ENCODE measurements around the gene KIRREL3.
A peak's percentile ranks its signal among the peaks of the same experiment; 100 is the strongest.

KIRREL3 gene

GRCh38 chr11:126406368-126406767 lies 594.2 kb downstream of the KIRREL3 start:
- Histone ChIP-seq H3K14ac (ENCODE audit: low read length) (no peak overlapping the region), H3K18ac (ENCODE audit: low read length) (no peak overlapping the region), H3K4me3 (ENCODE audit: low read length in 2 of 2) (no peak overlapping the region), H2BK5ac (ENCODE audit: low read length) (no peak overlapping the region), H3K27me3 (ENCODE audit: control insufficient read depth in 3 of 3, insufficient read depth in 3 of 3, low read depth in 1 of 3, low read length in 3 of 3) (no peaks in the 10 kb centered on the region), H4K8ac (ENCODE audit: low read depth, low read length) (no peak overlapping the region), H2BK120ac (ENCODE audit: low read depth, low read length) (no peak overlapping the region), H3K4me1 (ENCODE audit: control insufficient read depth in 2 of 2, insufficient read depth in 1 of 2, low read depth in 1 of 2, low read length in 2 of 2) (peaks cover 3 to 18% of the 10 kb centered on the region in 2 donors), H3K79me1 (ENCODE audit: low read depth, low read length) (peaks cover 3% of the 10 kb centered on the region), H2BK15ac (ENCODE audit: low read length) (no peak overlapping the region), H4K91ac (ENCODE audit: low read depth, low read length, poor library complexity) (no peak overlapping the region), H3K27ac (replicated peaks; ENCODE audit: low read length) (no peak overlapping the region), H3K4ac (ENCODE audit: low read length) (no peak overlapping the region), H3K4me2 (ENCODE audit: insufficient read depth, low read length, poor library complexity, severe bottlenecking) (no peak overlapping the region), H3K9me3 (replicated peaks in 1 of 2; ENCODE audit: control insufficient read depth in 2 of 2, insufficient read depth in 1 of 2, low read depth in 1 of 2, low read length in 2 of 2) (no peaks in the 10 kb centered on the region), H2BK12ac (ENCODE audit: low read length) (no peak overlapping the region), H3K36me3 (replicated peaks in 1 of 2; ENCODE audit: control insufficient read depth in 2 of 2, insufficient read depth in 2 of 2, low read length in 2 of 2) (peaks cover 19 to 28% of the 10 kb centered on the region in 2 donors), H3K23ac (ENCODE audit: low read depth, low read length, poor library complexity) (no peak overlapping the region), H2AFZ (ENCODE audit: low read length) (no peak overlapping the region), H2AK5ac (ENCODE audit: low read depth, low read length) (no peak overlapping the region), H3K9ac (ENCODE audit: low read depth, low read length, poor library complexity) (no peak overlapping the region)
- no CpG with 5 or more reads among the region's 8 CpGs for WGBS, 2 donors (ENCODE audit: extremely low coverage in 2 of 2, insufficient read length in 2 of 2, insufficient replicate concordance in 1 of 2)
- no peak for DNase-seq (ENCODE audit: low spot score)

- Histone ChIP-seq H4K8ac (ENCODE audit: low read depth, low read length) (no peak overlapping the region), H3K27me3 (ENCODE audit: control insufficient read depth in 3 of 3, insufficient read depth in 3 of 3, low read depth in 1 of 3, low read length in 3 of 3) (no peaks in the 10 kb centered on the region), H2AK5ac (ENCODE audit: low read depth, low read length) (no peak overlapping the region), H3K9me3 (replicated peaks in 1 of 2; ENCODE audit: control insufficient read depth in 2 of 2, insufficient read depth in 1 of 2, low read depth in 1 of 2, low read length in 2 of 2) (no peaks in the 10 kb centered on the region), H3K23ac (ENCODE audit: low read depth, low read length, poor library complexity) (no peak overlapping the region), H3K4me1 (ENCODE audit: control insufficient read depth in 2 of 2, insufficient read depth in 1 of 2, low read depth in 1 of 2, low read length in 2 of 2) (peaks cover 3 to 18% of the 10 kb centered on the region in 2 donors), H3K79me1 (ENCODE audit: low read depth, low read length) (peaks cover 3% of the 10 kb centered on the region), H3K18ac (ENCODE audit: low read length) (no peak overlapping the region), H2BK120ac (ENCODE audit: low read depth, low read length) (no peak overlapping the region), H2AFZ (ENCODE audit: low read length) (no peak overlapping the region), H3K4ac (ENCODE audit: low read length) (no peak overlapping the region), H2BK12ac (ENCODE audit: low read length) (no peak overlapping the region), H4K91ac (ENCODE audit: low read depth, low read length, poor library complexity) (no peak overlapping the region), H3K14ac (ENCODE audit: low read length) (no peak overlapping the region), H3K36me3 (replicated peaks in 1 of 2; ENCODE audit: control insufficient read depth in 2 of 2, insufficient read depth in 2 of 2, low read length in 2 of 2) (peaks cover 19 to 28% of the 10 kb centered on the region in 2 donors), H2BK5ac (ENCODE audit: low read length) (no peak overlapping the region), H3K4me3 (ENCODE audit: low read length in 2 of 2) (no peak overlapping the region), H3K27ac (replicated peaks; ENCODE audit: low read length) (no peak overlapping the region), H3K9ac (ENCODE audit: low read depth, low read length, poor library complexity) (no peak overlapping the region), H2BK15ac (ENCODE audit: low read length) (no peak overlapping the region), H3K4me2 (ENCODE audit: insufficient read depth, low read length, poor library complexity, severe bottlenecking) (no peak overlapping the region)
- WGBS, 2 donors (ENCODE audit: extremely low coverage in 2 of 2, insufficient read length in 2 of 2, insufficient replicate concordance in 1 of 2), result no CpG with 5 or more reads among the region's 7 CpGs
- DNase-seq (ENCODE audit: low spot score), result no peak
These were observed 594.7 kb downstream of the KIRREL3 start for GRCh38 chr11:126405906-126406305.

GRCh38 chr11:126405374-126405773 lies 595.2 kb downstream of the KIRREL3 start:
- H2BK15ac ChIP-seq (ENCODE audit: low read length), result no peak overlapping the region
- peak overlapping the region; percentile 21 for H3K18ac ChIP-seq (ENCODE audit: low read length)
- no peak overlapping the region for H3K4me2 ChIP-seq (ENCODE audit: insufficient read depth, low read length, poor library complexity, severe bottlenecking)
- no peak overlapping the region for H2AFZ ChIP-seq (ENCODE audit: low read length)
- no peak overlapping the region for H3K23ac ChIP-seq (ENCODE audit: low read depth, low read length, poor library complexity)
- H3K4me1 ChIP-seq (ENCODE audit: control insufficient read depth in 2 of 2, insufficient read depth in 1 of 2, low read depth in 1 of 2, low read length in 2 of 2), result peaks cover 3 to 18% of the 10 kb centered on the region in 2 donors
- no peak overlapping the region for H4K91ac ChIP-seq (ENCODE audit: low read depth, low read length, poor library complexity)
- H3K14ac ChIP-seq (ENCODE audit: low read length), result no peak overlapping the region
- peaks cover 3% of the 10 kb centered on the region for H3K79me1 ChIP-seq (ENCODE audit: low read depth, low read length)
- peaks cover 19 to 28% of the 10 kb centered on the region in 2 donors for H3K36me3 ChIP-seq (replicated peaks in 1 of 2; ENCODE audit: control insufficient read depth in 2 of 2, insufficient read depth in 2 of 2, low read length in 2 of 2)
- H3K27me3 ChIP-seq (ENCODE audit: control insufficient read depth in 3 of 3, insufficient read depth in 3 of 3, low read depth in 1 of 3, low read length in 3 of 3), result no peaks in the 10 kb centered on the region
- no peak overlapping the region for H3K27ac ChIP-seq (replicated peaks; ENCODE audit: low read length)
- no peak overlapping the region for H2BK12ac ChIP-seq (ENCODE audit: low read length)
- no peak overlapping the region for H4K8ac ChIP-seq (ENCODE audit: low read depth, low read length)
- no peak overlapping the region for H3K9ac ChIP-seq (ENCODE audit: low read depth, low read length, poor library complexity)
- no peak overlapping the region for H2AK5ac ChIP-seq (ENCODE audit: low read depth, low read length)
- no peak for DNase-seq (ENCODE audit: low spot score)
- H2BK5ac ChIP-seq (ENCODE audit: low read length), result no peak overlapping the region
- no peak overlapping the region for H3K4ac ChIP-seq (ENCODE audit: low read length)
- peaks cover 0 to under 1% of the 10 kb centered on the region in 2 donors for H3K9me3 ChIP-seq (replicated peaks in 1 of 2; ENCODE audit: control insufficient read depth in 2 of 2, insufficient read depth in 1 of 2, low read depth in 1 of 2, low read length in 2 of 2)
- no peak overlapping the region for H2BK120ac ChIP-seq (ENCODE audit: low read depth, low read length)
- WGBS, 2 donors (ENCODE audit: extremely low coverage in 2 of 2, insufficient read length in 2 of 2, insufficient replicate concordance in 1 of 2), result no CpG with 5 or more reads among the region's 3 CpGs
- H3K4me3 ChIP-seq (ENCODE audit: low read length in 2 of 2), result no peak overlapping the region

GRCh38 chr11:126404367-126404766 lies 596.2 kb downstream of the KIRREL3 start:
- H2BK12ac ChIP-seq (ENCODE audit: low read length), result no peak overlapping the region

More at GRCh38 chr11:126404367-126404766, 596.2 kb downstream of the KIRREL3 start:
- Histone ChIP-seq H2AK5ac (ENCODE audit: low read depth, low read length) (no peak overlapping the region), H3K4ac (ENCODE audit: low read length) (no peak overlapping the region), H3K27ac (replicated peaks; ENCODE audit: low read length) (no peak overlapping the region), H3K9me3 (replicated peaks in 1 of 2; ENCODE audit: control insufficient read depth in 2 of 2, insufficient read depth in 1 of 2, low read depth in 1 of 2, low read length in 2 of 2) (peaks cover 0 to 2% of the 10 kb centered on the region in 2 donors), H3K4me2 (ENCODE audit: insufficient read depth, low read length, poor library complexity, severe bottlenecking) (no peak overlapping the region), H3K4me1 (ENCODE audit: control insufficient read depth in 2 of 2, insufficient read depth in 1 of 2, low read depth in 1 of 2, low read length in 2 of 2) (peaks cover 3 to 18% of the 10 kb centered on the region in 2 donors), H3K18ac (ENCODE audit: low read length) (no peak overlapping the region), H4K8ac (ENCODE audit: low read depth, low read length) (no peak overlapping the region), H2AFZ (ENCODE audit: low read length) (no peak overlapping the region), H2BK5ac (ENCODE audit: low read length) (no peak overlapping the region), H2BK120ac (ENCODE audit: low read depth, low read length) (no peak overlapping the region), H3K23ac (ENCODE audit: low read depth, low read length, poor library complexity) (no peak overlapping the region), H3K27me3 (ENCODE audit: control insufficient read depth in 3 of 3, insufficient read depth in 3 of 3, low read depth in 1 of 3, low read length in 3 of 3) (no peaks in the 10 kb centered on the region), H3K4me3 (ENCODE audit: low read length in 2 of 2) (no peak overlapping the region), H4K91ac (ENCODE audit: low read depth, low read length, poor library complexity) (no peak overlapping the region), H2BK15ac (ENCODE audit: low read length) (no peak overlapping the region), H3K36me3 (replicated peaks in 1 of 2; ENCODE audit: control insufficient read depth in 2 of 2, insufficient read depth in 2 of 2, low read length in 2 of 2) (peaks cover 18 to 22% of the 10 kb centered on the region in 2 donors), H3K79me1 (ENCODE audit: low read depth, low read length) (peaks cover 3% of the 10 kb centered on the region), H3K14ac (ENCODE audit: low read length) (no peak overlapping the region), H3K9ac (ENCODE audit: low read depth, low read length, poor library complexity) (no peak overlapping the region)
- no CpG with 5 or more reads among the region's 5 CpGs for WGBS, 2 donors (ENCODE audit: extremely low coverage in 2 of 2, insufficient read length in 2 of 2, insufficient replicate concordance in 1 of 2)
- no peak for DNase-seq (ENCODE audit: low spot score)

Measured in neuronal stem cell (in vitro differentiated cells).